Adrenal gland (tissue), 5 donors: ENCODE measurements around the gene SCN1A.

Source experiments
- CTCF ChIP-seq, 6 experiments: fragments of 450-650 bp in 4 of 6; fragments of 200-600 bp in 2 of 6; sonication (generic) in 1 of 6; IDR thresholded peaks; 1 replicate in 5 of 6; 2 replicates in 1 of 6; pipeline versions ENCODE4 v1.5.1 to v1.8.0; 2016 to 2021; ENCODE audit warnings: antibody characterized with exemption in 6 of 6, mild to moderate bottlenecking in 2 of 6, moderate library complexity in 1 of 6
- POLR2A ChIP-seq, 2 donors: fragments of 450-650 bp; IDR thresholded peaks; one replicate each; pipeline ENCODE4 v1.6.1; 2017; ENCODE audit warnings: antibody characterized with exemption in 2 of 2, mild to moderate bottlenecking in 2 of 2, moderate library complexity in 1 of 2
- donor health status: DM: no; HTN: no; CAD: no.

GRCh38 chr2:166031054-166031453, 96.8 kb downstream of the SCN1A start:
- no peak for TF ChIP-seq POLR2A (IDR thresholded peaks at IDR 0.05)
- TF ChIP-seq CTCF (IDR thresholded peaks at IDR 0.05): no peak
